Activated CD8-positive, alpha-beta memory T cell treated with anti-CD3 and anti-CD28 coated beads for 1 hour (primary cell): Measurements from ENCODE around the gene RELN.
"Not testable (repeated sequence)": the region's sequence is repeated elsewhere in the genome, so short reads cannot be mapped to it uniquely, and the experiment has no call there.

ENCODE experiments used
- DNase-seq, 2 donors: peaks; one replicate each; pipeline ENCODE4 v3.0.0-alpha.2; 2020; ENCODE audit warnings: low read depth in 1 of 2; ENCODE audit errors: extremely low read depth in 1 of 2

RELN gene

DNA sequence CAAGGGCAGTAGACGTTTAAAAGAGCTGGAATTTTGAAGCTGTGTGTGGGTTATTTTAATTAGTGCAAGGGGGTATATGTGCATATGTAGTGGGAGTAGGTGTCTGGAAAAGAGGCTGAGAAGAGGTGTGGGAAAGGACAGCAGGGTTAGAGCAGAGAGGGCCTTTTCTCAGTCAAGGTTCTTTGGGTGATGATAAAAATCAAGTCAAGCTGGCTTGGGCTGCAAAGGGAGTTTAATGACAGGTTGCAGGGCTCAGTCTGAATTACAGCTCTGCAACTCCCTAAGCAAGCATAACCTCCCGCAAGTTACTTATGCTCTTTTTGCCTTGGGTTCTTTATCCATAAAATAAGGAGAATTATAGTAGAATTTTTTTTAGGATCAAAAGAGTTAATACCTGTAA is 83.5 kb downstream of the RELN start:
- no peak for DNase-seq

- DNase-seq = no peak
Observed at GRCh38 chr7:103902917-103903316, 86.5 kb downstream of the RELN start.

GRCh38 chr7:103896826-103897225 is 92.6 kb downstream of the RELN start:
- not testable (repeated sequence) for DNase-seq

- DNase-seq = no peak
Observed at GRCh38 chr7:103894656-103895596, 94.5 kb downstream of the RELN start.

DNA sequence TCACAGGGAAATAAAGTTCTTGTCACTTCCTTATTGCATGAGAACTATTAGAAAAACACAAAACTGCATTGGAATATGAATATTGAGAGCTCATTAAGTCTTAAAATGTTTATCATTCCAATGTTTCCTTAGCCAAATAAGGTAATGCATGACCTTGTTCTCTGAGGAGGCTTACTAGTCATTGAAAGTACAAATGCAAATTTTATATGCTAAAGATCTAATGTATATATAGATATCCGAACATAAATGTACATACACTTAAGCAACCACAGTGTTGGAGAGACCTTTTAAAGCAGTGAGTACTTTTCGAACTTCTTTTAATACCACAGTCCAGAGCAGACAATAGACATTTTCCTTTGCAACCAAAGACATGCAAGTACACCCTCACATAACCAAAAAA is 96.1 kb downstream of the RELN start:
- no peak for DNase-seq

DNA sequence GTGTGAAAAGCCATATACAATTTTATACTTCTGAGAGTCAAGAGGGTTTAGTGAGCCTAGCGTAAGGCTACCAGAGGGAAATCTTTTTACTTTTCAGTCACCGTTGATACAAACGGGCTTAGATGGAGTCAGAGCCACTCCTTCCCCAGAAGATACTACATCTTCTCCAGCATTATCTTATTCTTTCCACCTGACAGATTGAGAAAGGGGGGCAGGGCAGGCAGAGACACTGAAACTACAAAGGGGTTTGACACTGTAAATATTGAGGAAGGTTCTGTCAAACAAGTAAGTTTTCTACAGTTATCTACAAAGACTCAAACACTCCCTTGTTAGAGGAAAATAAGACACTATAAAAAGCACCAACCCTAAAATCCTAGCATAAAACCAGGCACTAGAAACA is 100.0 kb downstream of the RELN start:
- DNase-seq = no peak

DNA sequence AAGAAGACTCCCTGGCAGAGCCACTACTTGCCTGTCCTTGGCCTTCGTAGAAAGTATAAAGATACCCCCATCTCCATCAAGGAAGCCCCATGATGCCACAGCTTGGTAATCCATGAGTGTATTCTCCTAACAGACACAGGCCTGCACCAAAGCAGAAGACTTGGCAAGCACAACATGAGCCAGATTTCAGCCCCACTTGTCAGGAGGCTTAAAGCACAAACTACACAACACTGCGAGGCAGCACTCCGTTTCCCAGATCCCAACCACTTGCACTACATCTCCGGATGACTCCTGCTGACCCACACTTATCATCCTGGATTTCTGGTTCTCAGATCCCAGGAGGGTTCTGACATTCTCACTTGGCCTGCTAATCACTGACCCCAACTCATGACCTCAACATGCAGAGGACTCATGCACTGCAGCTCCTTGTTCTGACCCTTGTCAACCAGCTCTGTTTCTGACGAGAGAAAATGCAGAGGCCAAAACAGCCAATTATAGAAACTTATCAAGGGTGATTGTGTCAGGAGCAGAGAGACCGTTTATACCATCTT is 100.8 kb downstream of the RELN start:
- DNase-seq = no peak

DNA sequence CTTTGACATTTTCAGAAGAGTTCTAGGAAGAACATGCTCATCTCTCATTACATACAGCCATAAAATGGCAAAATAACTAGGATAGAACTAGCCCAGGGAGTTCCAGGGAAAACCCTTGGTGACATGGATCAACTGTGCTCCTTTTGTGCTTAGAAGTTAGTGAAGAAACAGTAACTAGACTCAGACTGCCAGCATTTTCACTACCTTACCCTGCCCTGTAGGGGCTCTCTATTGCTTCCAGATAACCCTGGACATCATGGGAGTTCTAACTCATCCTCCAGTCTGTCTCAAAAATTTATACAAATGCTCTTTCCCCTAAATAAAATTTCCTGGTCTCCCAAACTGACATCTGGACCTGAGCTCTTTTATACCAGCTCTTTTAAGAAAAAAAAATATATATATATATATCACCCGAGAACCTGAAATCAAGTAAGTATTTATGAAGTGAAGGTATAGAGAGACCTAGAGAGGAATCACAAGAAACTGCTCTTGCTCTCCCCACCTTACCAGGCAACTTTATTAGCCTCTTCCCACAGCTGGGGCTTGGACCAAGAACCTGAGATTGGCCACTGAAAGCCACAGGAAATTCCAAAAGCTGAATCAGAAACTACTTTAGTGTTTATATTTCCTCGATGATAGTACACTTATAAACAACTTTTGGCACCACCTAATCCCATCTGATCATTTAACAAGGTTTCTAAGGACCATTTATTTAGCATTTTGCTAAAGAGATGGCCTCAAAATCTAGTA is 101.4 kb downstream of the RELN start:
- DNase-seq = no peak

GRCh38 chr7:103887050-103887449 is 102.4 kb downstream of the RELN start:
- DNase-seq = no peak

GRCh38 chr7:103879928-103880600 is 109.4 kb downstream of the RELN start:
- no peak for DNase-seq

DNA sequence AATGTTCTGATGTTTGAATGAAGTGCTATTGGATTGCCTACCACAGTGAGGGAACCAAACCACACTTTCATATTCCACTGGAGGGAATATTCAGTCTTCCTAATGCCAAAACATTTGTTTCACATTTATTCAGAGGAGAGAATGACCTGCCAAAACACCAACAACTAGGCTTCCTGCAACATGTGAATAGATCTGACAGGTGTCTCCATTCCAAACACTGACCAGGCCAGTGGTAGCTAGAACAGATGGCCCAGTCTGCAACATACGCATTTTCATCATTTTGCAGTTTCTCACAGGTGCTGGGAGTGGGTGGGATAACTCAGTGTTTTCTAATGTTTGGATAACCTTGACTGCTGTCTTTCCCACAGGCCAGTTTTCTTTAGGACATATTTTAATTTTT is 110.0 kb downstream of the RELN start:
- DNase-seq = no peak

DNA sequence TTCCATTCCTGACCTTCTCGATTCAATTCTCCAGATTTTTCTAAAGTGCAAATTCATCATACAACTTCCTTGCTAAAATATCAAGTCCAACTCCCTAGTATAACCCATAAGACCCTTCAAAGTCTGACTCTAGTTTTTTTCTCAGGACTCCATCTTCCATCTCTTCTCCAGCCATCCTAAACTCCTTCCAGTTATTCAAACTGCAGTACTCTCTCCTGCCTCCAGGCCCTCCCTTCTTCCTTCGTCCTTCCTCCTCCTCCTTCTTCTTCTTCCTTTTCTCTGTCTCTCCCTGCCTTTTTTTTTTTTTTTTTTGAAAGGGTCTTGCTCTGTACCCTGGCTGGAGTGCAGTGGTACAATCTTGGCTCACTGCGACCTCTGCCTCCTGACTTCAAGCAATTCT is 111.9 kb downstream of the RELN start:
- no peak for DNase-seq

- DNase-seq = no peak
Observed at GRCh38 chr7:103875718-103876117, 113.7 kb downstream of the RELN start.

DNA sequence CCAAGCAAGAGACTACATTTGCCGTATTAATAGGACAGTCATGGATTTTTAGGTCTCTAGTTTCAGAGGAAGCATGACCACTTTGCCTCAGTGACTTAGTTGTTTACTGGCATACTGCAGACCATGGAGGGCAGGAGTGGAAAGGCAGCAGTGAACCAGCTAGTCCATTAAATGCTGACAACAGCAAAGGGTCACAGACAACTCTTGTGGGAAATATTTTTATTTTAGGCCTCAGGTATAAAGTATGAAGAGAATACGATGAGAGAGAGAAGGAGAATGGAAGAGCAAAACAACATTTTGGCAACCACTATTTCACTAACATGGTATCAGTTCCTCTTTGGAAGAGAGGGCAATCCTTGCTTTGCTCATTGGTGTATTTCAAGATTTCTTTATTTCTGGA is 118.0 kb downstream of the RELN start:
- DNase-seq = no peak

GRCh38 chr7:103870664-103871063 is 118.8 kb downstream of the RELN start:
- DNase-seq = no peak

DNA sequence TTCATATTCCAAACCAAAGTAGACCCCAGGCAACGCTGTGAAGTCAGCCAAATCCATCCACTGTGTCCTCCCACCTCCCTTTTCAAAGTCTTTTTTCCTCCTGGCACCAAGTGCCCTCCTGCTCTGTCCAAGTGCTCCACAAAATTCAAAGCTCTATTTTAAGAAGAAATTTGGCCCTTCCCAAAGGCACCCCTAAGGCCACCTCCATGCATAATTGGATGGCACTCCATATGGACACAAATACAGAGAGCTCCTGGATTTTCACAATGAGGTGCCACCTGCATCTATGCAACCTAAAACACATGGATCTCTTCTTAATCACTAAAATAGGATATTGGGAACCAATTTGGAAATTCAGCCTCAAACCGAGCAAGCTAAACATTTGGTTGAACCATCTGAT is 121.6 kb downstream of the RELN start:
- DNase-seq = no peak

GRCh38 chr7:103866919-103867318 is 122.5 kb downstream of the RELN start:
- no peak for DNase-seq

DNA sequence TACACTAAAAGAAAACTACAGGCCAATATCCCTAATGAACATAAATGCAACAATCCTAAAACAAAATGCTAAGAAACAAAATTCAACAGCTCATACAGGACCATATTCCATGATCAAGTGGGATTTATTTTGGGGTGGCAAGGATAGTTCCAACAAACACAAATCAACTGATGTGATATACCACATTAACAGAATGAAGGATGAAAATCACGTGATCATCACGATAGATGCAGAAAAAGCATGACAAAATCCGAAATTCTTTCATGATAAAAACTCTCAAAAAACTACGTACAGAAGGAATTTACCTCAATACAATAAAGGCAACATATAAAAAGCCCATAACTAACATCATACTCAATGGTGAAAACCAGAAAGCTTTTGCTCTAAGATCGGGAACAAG is 124.0 kb downstream of the RELN start:
- no peak for DNase-seq

GRCh38 chr7:103862302-103863035 is 127.0 kb downstream of the RELN start:
- no peak for DNase-seq

GRCh38 chr7:103859709-103860108 is 129.7 kb downstream of the RELN start:
- DNase-seq = no peak

GRCh38 chr7:103857435-103857834 is 132.0 kb downstream of the RELN start:
- no peak for DNase-seq
